H1 (cell line): ENCODE results near the gene POLR2H. TPM values are rescaled to one million over a fixed set of nuclear protein-coding genes. Genes with fewer than 3 reads are reported as not detected.

ENCODE experiments used
- CTCF ChIA-PET: fragments of 300-600 bp; sonication (Branson Sonifier 250); formaldehyde crosslinking; loops from one replicate; lab custom pipeline; 2021; ENCODE audit not compliant: partially characterized antibody; lab: Charles Lee
- POLR2A ChIA-PET: fragments of 300-600 bp; sonication (Branson Sonifier 250); formaldehyde crosslinking; loops from one replicate; lab custom pipeline; 2021; ENCODE audit warnings: inconsistent platforms; ENCODE audit not compliant: partially characterized antibody; lab: Charles Lee
- DNase-seq, 2 experiments: peaks; one replicate each; pipeline versions ENCODE4 v3.0.0 to v3.0.0-alpha.2; 2010 to 2022; ENCODE audit warnings: low spot score in 2 of 2, low read depth in 1 of 2, mixed read lengths in 1 of 2
- FAIRE-seq: peaks from 2 replicates; lab custom pipeline; 2011; peaks lifted over from hg19 to GRCh38; lab: Jason Lieb, UNC
- H2AFZ ChIP-seq: 2 replicates; pipeline ENCODE4 v1.8.1; 2012; ENCODE audit warnings: low read length, inconsistent platforms
- H2AK5ac ChIP-seq: 2 replicates; pipeline ENCODE4 v1.6.1; 2013; ENCODE audit warnings: low read depth, low read length
- H2BK120ac ChIP-seq: replicated peaks from 2 replicates; pipeline ENCODE3; 2013; ENCODE audit warnings: low read depth, low read length, inconsistent platforms
- H2BK12ac ChIP-seq: 2 replicates; pipeline ENCODE4 v1.6.1; 2013; ENCODE audit warnings: low read depth, low read length
- H2BK15ac ChIP-seq: 2 replicates; pipeline ENCODE4 v1.6.1; 2013; ENCODE audit warnings: low read length
- H2BK20ac ChIP-seq: 2 replicates; pipeline ENCODE4 v1.6.1; 2013; ENCODE audit warnings: low read length
- H2BK5ac ChIP-seq: 2 replicates; pipeline ENCODE4 v1.6.1; 2013; ENCODE audit warnings: low read depth, low read length
- H3K14ac ChIP-seq: 2 replicates; pipeline ENCODE4 v1.6.1; 2013; ENCODE audit warnings: inconsistent platforms; ENCODE audit not compliant: insufficient read length
- H3K18ac ChIP-seq: 2 replicates; pipeline ENCODE4 v1.6.1; 2013; ENCODE audit warnings: low read length; ENCODE audit errors: extremely low read depth
- H3K23ac ChIP-seq: 2 replicates; pipeline ENCODE4 v1.6.1; 2013; ENCODE audit warnings: inconsistent platforms; ENCODE audit not compliant: insufficient read length
- H3K23me2 ChIP-seq: 2 replicates; pipeline ENCODE4 v1.6.1; 2013; ENCODE audit warnings: low read depth, low read length
- H3K27ac ChIP-seq: 2 replicates; pipeline ENCODE4 v1.6.1; 2011; ENCODE audit warnings: low read depth, low read length, inconsistent platforms
- H3K27me3 ChIP-seq, 4 experiments: replicated peaks in 1 of 4; 1 replicate in 1 of 4; 2 replicates in 3 of 4; pipeline versions ENCODE4 v1.6.1 to v1.8.1; 2011 to 2013; ENCODE audit warnings: low read length in 3 of 4, mild to moderate bottlenecking in 3 of 4, inconsistent platforms in 2 of 4, mixed read lengths in 2 of 4, moderate library complexity in 1 of 4; ENCODE audit not compliant: control insufficient read depth in 3 of 4, insufficient read depth in 3 of 4; ENCODE audit errors: extremely low read depth in 1 of 4
- H3K36me3 ChIP-seq, 4 experiments: 2 replicates each; pipeline versions ENCODE4 v1.6.1 to v1.8.1; 2011 to 2013; ENCODE audit warnings: mild to moderate bottlenecking in 4 of 4, low read length in 3 of 4, moderate library complexity in 2 of 4, control low read depth in 1 of 4, inconsistent platforms in 1 of 4; ENCODE audit not compliant: insufficient read depth in 4 of 4, control insufficient read depth in 2 of 4
- H3K4ac ChIP-seq: replicated peaks from 2 replicates; pipeline ENCODE3; 2013; ENCODE audit warnings: low read length, low read depth, mixed read lengths, inconsistent platforms; ENCODE audit not compliant: insufficient read length
- H3K4me1 ChIP-seq, 4 experiments: replicated peaks in 1 of 4; 1 replicate in 1 of 4; 2 replicates in 3 of 4; pipeline versions ENCODE4 v1.6.1 to v1.8.1; 2011 to 2013; ENCODE audit warnings: low read length in 3 of 4, inconsistent platforms in 2 of 4, mixed read lengths in 1 of 4; ENCODE audit not compliant: insufficient read depth in 4 of 4, control insufficient read depth in 3 of 4
- H3K4me2 ChIP-seq, 2 experiments: 2 replicates each; pipeline versions ENCODE4 v1.6.1 to v1.8.1; 2011 to 2013; ENCODE audit warnings: low read depth in 2 of 2, low read length in 2 of 2, control low read depth in 1 of 2, inconsistent platforms in 1 of 2, mild to moderate bottlenecking in 1 of 2; ENCODE audit not compliant: insufficient read depth in 1 of 2
- H3K4me3 ChIP-seq, 4 experiments: fragments of 200-600, 300-600 bp in 1 of 4; sonication (generic), shearing (Covaris generic), sonication (Bioruptor Twin) in 1 of 4; 2 replicates each; pipeline versions ENCODE4 v1.5.1 to v1.8.1; 2011 to 2016; ENCODE audit warnings: low read length in 4 of 4, low read depth in 3 of 4, control low read depth in 2 of 4, inconsistent platforms in 2 of 4, mild to moderate bottlenecking in 2 of 4, mixed read lengths in 1 of 4, moderate library complexity in 1 of 4; ENCODE audit not compliant: insufficient read depth in 2 of 4; ENCODE audit errors: extremely low read depth in 1 of 4
- H3K56ac ChIP-seq: replicated peaks from 2 replicates; pipeline ENCODE3; 2013; ENCODE audit warnings: low read depth, mild to moderate bottlenecking, mixed read lengths, low read length, inconsistent platforms; ENCODE audit not compliant: insufficient read length
- H3K79me1 ChIP-seq: 2 replicates; pipeline ENCODE4 v1.6.1; 2013; ENCODE audit warnings: low read depth, low read length, control low read depth
- H3K79me2 ChIP-seq, 2 experiments: 2 replicates each; pipeline versions ENCODE4 v1.6.1 to v1.8.1; 2012 to 2013; ENCODE audit warnings: low read length in 2 of 2, mild to moderate bottlenecking in 2 of 2, inconsistent platforms in 1 of 2; ENCODE audit not compliant: insufficient read depth in 2 of 2, control insufficient read depth in 1 of 2
- H3K9ac ChIP-seq, 4 experiments: replicated peaks in 1 of 4; 1 replicate in 1 of 4; 2 replicates in 3 of 4; pipeline versions ENCODE4 v1.6.1 to v1.8.1; 2011 to 2013; ENCODE audit warnings: low read depth in 3 of 4, low read length in 3 of 4, control low read depth in 2 of 4, mild to moderate bottlenecking in 2 of 4, moderate library complexity in 2 of 4, inconsistent platforms in 1 of 4; ENCODE audit errors: extremely low read depth in 1 of 4
- H3K9me3 ChIP-seq, 2 experiments: 2 replicates each; pipeline versions ENCODE4 v1.6.1 to v1.8.1; 2012 to 2013; ENCODE audit warnings: mild to moderate bottlenecking in 2 of 2, moderate library complexity in 2 of 2, control low read depth in 1 of 2, inconsistent platforms in 1 of 2, low read depth in 1 of 2, low read length in 1 of 2, mixed read lengths in 1 of 2; ENCODE audit not compliant: insufficient read depth in 2 of 2
- H4K20me1 ChIP-seq, 2 experiments: replicated peaks in 1 of 2; 2 replicates each; pipeline versions ENCODE3 to v1.8.1; 2011 to 2013; ENCODE audit warnings: inconsistent platforms in 2 of 2, low read length in 2 of 2, mild to moderate bottlenecking in 1 of 2; ENCODE audit not compliant: insufficient read depth in 2 of 2, control insufficient read depth in 1 of 2
- H4K5ac ChIP-seq: 2 replicates; pipeline ENCODE4 v1.6.1; 2013; ENCODE audit warnings: low read length, low read depth, mixed read lengths, inconsistent platforms; ENCODE audit not compliant: insufficient read length
- H4K8ac ChIP-seq: 2 replicates; pipeline ENCODE4 v1.8.0; 2013; ENCODE audit warnings: mild to moderate bottlenecking, moderate library complexity, low read length, inconsistent platforms; ENCODE audit not compliant: insufficient read depth; ENCODE audit errors: extremely low read depth
- H4K91ac ChIP-seq: replicated peaks from 2 replicates; pipeline ENCODE3; 2013; ENCODE audit warnings: low read length, mixed read lengths, inconsistent platforms; ENCODE audit not compliant: insufficient read length
- RAD21 ChIP-seq, 2 experiments: IDR thresholded peaks in 1 of 2; conservative IDR thresholded peaks in 1 of 2; 2 replicates each; pipeline ENCODE4 v1.6.1; 2011; ENCODE audit warnings: low read depth in 2 of 2, low read length in 2 of 2, improper control_type of control experiment in 1 of 2, inconsistent platforms in 1 of 2, mild to moderate bottlenecking in 1 of 2, moderate library complexity in 1 of 2
- USF2 ChIP-seq: IDR thresholded peaks from 2 replicates; pipeline ENCODE4 v1.6.1; 2011; ENCODE audit warnings: low read length, improper control_type of control experiment
- WGBS, 2 experiments: shearing (Covaris generic) in 1 of 2; methylation state at CpG; one replicate each; pipeline versions ENCODE4 v1.1.6 to v1.1.7; 2013 to 2015; ENCODE audit warnings: low lambda C conversion rate in 2 of 2, mixed read lengths in 2 of 2, inconsistent platforms in 1 of 2, low coverage in 1 of 2, missing lambda C conversion rate in 1 of 2; ENCODE audit not compliant: insufficient replicate concordance in 2 of 2, insufficient coverage in 1 of 2, insufficient read length in 1 of 2; ENCODE audit errors: extremely low coverage in 1 of 2, missing lambda C conversion rate in 1 of 2; 5-methylcytosine and 5-hydroxymethylcytosine counted together
- polyA plus RNA-seq, 7 experiments: library from polyadenylated mRNA; depleted of rRNA in 3 of 7; stranded (reverse) in 5 of 7; unstranded in 2 of 7; fragments of >200 nt in 5 of 7; fragments of 200-250 nt in 2 of 7; gene quantifications; 1 replicate in 5 of 7; 2 replicates in 1 of 7; 4 replicates in 1 of 7; pipeline versions ENCODE4 v1.2.1 to v1.2.3, GENCODE V29; 2011 to 2013; ENCODE audit warnings: missing spikeins in 2 of 7, mixed read lengths in 2 of 7
- total RNA-seq: library from RNA; stranded (reverse); fragmentation: NEBNext Ultra II Directional; extraction: Animal tissue kit (Norgen Biotek cat#: 25700); gene quantifications from 2 replicates; pipeline ENCODE4 v1.2.1, GENCODE V29; 2021

The POLR2H gene
- total and polyA plus RNA-seq, 2 of the 8 experiments (the other 6 are each of a cell fraction or from before 2014, with no cell fraction given) = 113 to 335 TPM

GRCh38 chr3:184335661-184336546 lies 25.6 kb upstream of the POLR2H start:
- DNase-seq = peak; percentile 64 to 99
- Histone ChIP-seq H2BK20ac (no peak overlapping the region), H3K18ac (peak overlapping the region; percentile 83), H2AK5ac (no peak overlapping the region), H3K4me2 (peak overlapping the region; percentile 91 to 98), H2BK5ac (peak overlapping the region; percentile 54; the same call in 1 of the 2 replicates), H3K4me1 (peaks cover 5 to 27% (median 18%) of the 10 kb centered on the region in 4 experiments), H3K56ac (peak overlapping the region; percentile 35), H4K91ac (peak overlapping the region; percentile 46), H4K5ac (peak overlapping the region; percentile 88), H2BK15ac (peak overlapping the region; percentile 25; the same call in 1 of the 2 replicates), H3K27me3 (no peaks in the 10 kb centered on the region), H3K9me3 (no peaks in the 10 kb centered on the region), H2BK120ac (no peak overlapping the region), H3K4ac (no peak overlapping the region), H3K9ac (peak overlapping the region; percentile 66 to 87 (median 80)), H3K4me3 (peak overlapping the region; percentile 76 to 83 (median 80)), H2BK12ac (no peak overlapping the region), H3K23me2 (peaks cover 14% of the 10 kb centered on the region), H3K79me2 (peaks cover 0 to 2% of the 10 kb centered on the region in 2 experiments; a peak in 1 of 4 replicates), H3K14ac (no peak overlapping the region), H3K27ac (peak overlapping the region; percentile 82), H3K79me1 (peaks cover 11% of the 10 kb centered on the region), H3K23ac (no peak overlapping the region), H2AFZ (no peak overlapping the region), H4K20me1 (peaks cover 20 to 38% of the 10 kb centered on the region in 2 experiments), H3K36me3 (peaks cover 29 to 41% (median 39%) of the 10 kb centered on the region in 4 experiments), H4K8ac (peak overlapping the region; percentile 96; the same call in 1 of the 2 replicates)
- FAIRE-seq = no peak
- POLR2A ChIA-PET = interaction anchor here (0.7 to 3.6 kb wide), 20 partner anchors 9 to 205 kb away, joined by 3 to 30 read pairs (median 4); partner anchors contain the start of gene EIF4G1
- WGBS, 2 experiments = 2% methylated on average over 46 of the region's 77 CpGs; no CpG with 5 or more reads in 1 of the 2 experiments
- CTCF ChIA-PET = interaction anchor here (0.9 to 3.6 kb wide), 5 partner anchors 10 to 108 kb away, joined by 3 to 16 read pairs (median 11); no protein-coding TSS in a partner anchor
- TF ChIP-seq USF2 = peak; percentile 60
- peak; percentile 9 to 23; a peak in 2 of 4 replicates for TF ChIP-seq RAD21 (IDR thresholded peaks at IDR 0.05 in 1 of 2, conservative IDR thresholded peaks at IDR 0.05 in 1 of 2; ENCODE audit: low read depth in 2 of 2, low read length in 2 of 2)
